Tibial nerve (tissue), 4 donors: ENCODE results near the gene MSH6. TPM values are rescaled to one million over a fixed set of nuclear protein-coding genes. Genes with fewer than 3 reads are reported as not detected.

Source experiments
- DNase-seq, 2 donors: peaks; one replicate each; pipeline ENCODE4 v3.0.0-alpha.2; 2019; ENCODE audit warnings: low spot score in 2 of 2
- H3K27ac ChIP-seq, 4 donors: fragments of 200-600 bp; sonication (generic) in 3 of 4; one replicate each; pipeline ENCODE4 v1.5.1; 2017 to 2019; ENCODE audit warnings: mild to moderate bottlenecking in 1 of 4
- H3K27me3 ChIP-seq, 2 donors: fragments of 200-600 bp; sonication (generic) in 1 of 2; one replicate each; pipeline versions ENCODE4 v1.5.1 to v1.6.0; 2017 to 2019
- H3K36me3 ChIP-seq, 3 donors: fragments of 200-600 bp; sonication (generic); one replicate each; pipeline ENCODE4 v1.5.1; 2018 to 2019
- H3K4me1 ChIP-seq, 4 donors: fragments of 200-600 bp; sonication (generic) in 3 of 4; one replicate each; pipeline ENCODE4 v1.5.1; 2017 to 2019
- H3K4me3 ChIP-seq, 4 donors: fragments of 200-600 bp; sonication (generic) in 3 of 4; one replicate each; pipeline ENCODE4 v1.5.1; 2017 to 2019; ENCODE audit warnings: mild to moderate bottlenecking in 1 of 4, moderate library complexity in 1 of 4
- H3K9me3 ChIP-seq, 4 donors: fragments of 200-600 bp; sonication (generic) in 3 of 4; one replicate each; pipeline ENCODE4 v1.5.1; 2017 to 2019
- CTCF ChIP-seq, 5 experiments: fragments of 200-600 bp in 3 of 5; fragments of 450-650 bp in 2 of 5; sonication (generic) in 3 of 5; IDR thresholded peaks; one replicate each; pipeline ENCODE4 v1.5.1; 2016 to 2019; ENCODE audit warnings: antibody characterized with exemption in 5 of 5, mild to moderate bottlenecking in 3 of 5, moderate library complexity in 2 of 5
- EP300 ChIP-seq, 2 donors: sonication (generic); formaldehyde crosslinking; IDR thresholded peaks; one replicate each; pipeline ENCODE4 v1.6.1; 2017; ENCODE audit warnings: antibody characterized with exemption in 2 of 2, mild to moderate bottlenecking in 1 of 2
- POLR2A ChIP-seq, 2 donors: fragments of 450-650 bp; IDR thresholded peaks; one replicate each; pipeline ENCODE4 v1.6.1; 2017; ENCODE audit warnings: antibody characterized with exemption in 2 of 2, mild to moderate bottlenecking in 2 of 2, moderate library complexity in 2 of 2
- WGBS, 2 donors: methylation state at CpG; one replicate each; pipeline ENCODE4 v1.1.5; 2018; 5-methylcytosine and 5-hydroxymethylcytosine counted together
- total RNA-seq, 4 donors: library from RNA; depleted of rRNA; stranded (reverse); fragments of >200 nt; gene quantifications; one replicate each; pipeline ENCODE4 v1.1.0, GENCODE V29; 2016

Gene MSH6
- 10 to 100 TPM; 32.1 to 43.5 (median 37.6) TPM for total RNA-seq

GRCh38 chr2:47782671-47783485 lies at the start of gene MSH6:
TSS of gene MSH6 (plus strand) at chr2:47783145. CDS start at chr2:47783234, 89 bp downstream.
- Histone ChIP-seq H3K4me1 (peaks cover 0 to 40% (median 0%) of the 10 kb centered on the region in 4 donors), H3K36me3 (no peaks in the 10 kb centered on the region), H3K4me3 (peak within 1 kb of the TSS; percentile 83 to 99 (median 90)), H3K27ac (peak within 1 kb of the TSS; percentile 89 to 98 (median 94)), H3K9me3 (no peaks in the 10 kb centered on the region), H3K27me3 (no peaks in the 10 kb centered on the region)
- peak; percentile 75 to 76 for DNase-seq
- TF ChIP-seq EP300 (IDR thresholded peaks at IDR 0.05) (peak in 1 of 2 donors; percentile 93), POLR2A (IDR thresholded peaks at IDR 0.05) (peak; percentile 38 to 90), CTCF (IDR thresholded peaks at IDR 0.05) (peak in 2 of 5 experiments; percentile 40)
- 0% methylated on average over 50 to 82 of the region's 98 CpGs for WGBS, 2 donors

GRCh38 chr2:47735136-47735869 lies 47.6 kb upstream of the MSH6 start:
- Histone ChIP-seq H3K4me3 (no peak overlapping the region), H3K4me1 (peaks cover 0 to 7% (median 1%) of the 10 kb centered on the region in 4 donors), H3K27ac (peak overlapping the region in 1 of 4 donors; percentile 30), H3K36me3 (no peaks in the 10 kb centered on the region), H3K9me3 (no peaks in the 10 kb centered on the region), H3K27me3 (no peaks in the 10 kb centered on the region)
- DNase-seq: no peak
- TF ChIP-seq POLR2A (IDR thresholded peaks at IDR 0.05) (no peak), CTCF (IDR thresholded peaks at IDR 0.05) (no peak), EP300 (IDR thresholded peaks at IDR 0.05) (no peak)
- 39 to 44% methylated on average over 4 of the region's 4 CpGs for WGBS, 2 donors

- no peak for DNase-seq
- H3K4me3 ChIP-seq: no peak overlapping the region
- H3K4me1 ChIP-seq: peaks cover 0 to 7% (median 1%) of the 10 kb centered on the region in 4 donors
- H3K9me3 ChIP-seq: no peaks in the 10 kb centered on the region
- no peak for TF ChIP-seq POLR2A (IDR thresholded peaks at IDR 0.05)
- no peak for TF ChIP-seq EP300 (IDR thresholded peaks at IDR 0.05)
- no peak for TF ChIP-seq CTCF (IDR thresholded peaks at IDR 0.05)
- no peak overlapping the region for H3K27ac ChIP-seq
- H3K36me3 ChIP-seq: no peaks in the 10 kb centered on the region
- WGBS, 2 donors: 97% methylated on average over 3 of the region's 3 CpGs
- no peaks in the 10 kb centered on the region for H3K27me3 ChIP-seq
Measured at GRCh38 chr2:47735912-47736311, 47.0 kb upstream of the MSH6 start.

- Histone ChIP-seq H3K4me1 (peaks cover 0 to 7% (median 1%) of the 10 kb centered on the region in 4 donors), H3K27ac (no peak overlapping the region), H3K9me3 (no peaks in the 10 kb centered on the region), H3K4me3 (no peak overlapping the region), H3K27me3 (no peaks in the 10 kb centered on the region), H3K36me3 (no peaks in the 10 kb centered on the region)
- WGBS, 2 donors: 73 to 77% methylated on average over 3 of the region's 3 CpGs
- TF ChIP-seq POLR2A (IDR thresholded peaks at IDR 0.05): no peak
- no peak for TF ChIP-seq CTCF (IDR thresholded peaks at IDR 0.05)
- no peak for TF ChIP-seq EP300 (IDR thresholded peaks at IDR 0.05)
- DNase-seq: no peak
Measured at GRCh38 chr2:47737191-47737975, 45.6 kb upstream of the MSH6 start.
